T-helper 1 cell (primary cell): ENCODE results near the gene SLC7A4.
"Not testable (repeated sequence)": the region's sequence is repeated elsewhere in the genome, so short reads cannot be mapped to it uniquely, and the experiment has no call there.

ENCODE experiments used
- DNase-seq, 5 donors: peaks; one replicate each; pipeline ENCODE4 v3.0.0-alpha.2; 2012 to 2020
- total RNA-seq, 4 donors: gene quantifications; one replicate each; lab custom pipeline; 2026; lab: John Stamatoyannopoulos, UW

The SLC7A4 gene
- total RNA-seq, result 0 to 0.08 (median 0) reads per million in 4 donors

GRCh38 chr22:21032037-21032867, at the start of gene SLC7A4:
Gene SLC7A4, minus strand, starts transcription at chr22:21032561. Its CDS starts 749 bp downstream, at chr22:21031812.
- DNase-seq, result no peak

- DNase-seq, result no peak
Observed at GRCh38 chr22:21080435-21081137, 48.2 kb upstream of the SLC7A4 start.

- DNase-seq, result no peak
Observed at GRCh38 chr22:21079493-21079892, 47.1 kb upstream of the SLC7A4 start.

GRCh38 chr22:21078916-21079315, 46.6 kb upstream of the SLC7A4 start:
- no peak for DNase-seq

- DNase-seq, result no peak
Observed at GRCh38 chr22:21077884-21078508, 45.6 kb upstream of the SLC7A4 start.

- DNase-seq, result no peak
Observed at GRCh38 chr22:21076912-21077625, 44.7 kb upstream of the SLC7A4 start.

- DNase-seq, result no peak
Observed at GRCh38 chr22:21075516-21076138, 43.3 kb upstream of the SLC7A4 start.

GRCh38 chr22:21074102-21074715, 41.8 kb upstream of the SLC7A4 start:
- no peak for DNase-seq

- DNase-seq, result no peak
Observed at GRCh38 chr22:21073482-21073881, 41.1 kb upstream of the SLC7A4 start.

GRCh38 chr22:21073023-21073422, 40.7 kb upstream of the SLC7A4 start:
- no peak for DNase-seq

- not testable (repeated sequence) for DNase-seq
Observed at GRCh38 chr22:21071796-21072195, 39.4 kb upstream of the SLC7A4 start.

- no peak for DNase-seq
Observed at GRCh38 chr22:21070690-21071615, 38.6 kb upstream of the SLC7A4 start.

- no peak for DNase-seq
Observed at GRCh38 chr22:21069375-21069774, 37.0 kb upstream of the SLC7A4 start.

- DNase-seq, result no peak
Observed at GRCh38 chr22:21068681-21069276, 36.4 kb upstream of the SLC7A4 start.

GRCh38 chr22:21067901-21068680, 35.7 kb upstream of the SLC7A4 start:
- DNase-seq, result no peak

GRCh38 chr22:21067075-21067900, 34.9 kb upstream of the SLC7A4 start:
- no peak for DNase-seq

- no peak for DNase-seq
Observed at GRCh38 chr22:21064917-21065864, 32.8 kb upstream of the SLC7A4 start.
